DND-41 (cell line): ENCODE data around the gene GPR132.

Source experiments
- ATAC-seq: fragments of 200-7000 bp; cut with Tn5 transposase; 3 replicates; pipeline ENCODE4 v1.9.1; 2021; ENCODE audit warnings: low read depth; ENCODE audit not compliant: insufficient read depth
- DNase-seq: peaks from one replicate; pipeline ENCODE4 v3.0.0-alpha.2; 2020
- H2AFZ ChIP-seq: 2 replicates; pipeline ENCODE4 v1.6.0; 2012; ENCODE audit warnings: low read depth, low read length
- H3K27ac ChIP-seq: 2 replicates; pipeline ENCODE4 v1.5.1; 2012; ENCODE audit warnings: low read length, inconsistent platforms
- H3K27me3 ChIP-seq: fragments of 200-600 bp; sonication (generic); 2 replicates; pipeline ENCODE4 v1.6.0; 2012; ENCODE audit warnings: low read length, mild to moderate bottlenecking, inconsistent platforms; ENCODE audit not compliant: insufficient read depth, poor library complexity
- H3K36me3 ChIP-seq: 2 replicates; pipeline ENCODE4 v1.5.1; 2012; ENCODE audit warnings: low read length, inconsistent platforms; ENCODE audit not compliant: insufficient read depth
- H3K4me1 ChIP-seq: 2 replicates; pipeline ENCODE4 v1.5.1; 2012; ENCODE audit warnings: mild to moderate bottlenecking, low read length; ENCODE audit not compliant: insufficient read depth
- H3K4me2 ChIP-seq: 2 replicates; pipeline ENCODE4 v1.6.0; 2012; ENCODE audit warnings: mild to moderate bottlenecking, moderate library complexity, low read length, inconsistent platforms; ENCODE audit not compliant: insufficient read depth
- H3K4me3 ChIP-seq, 2 experiments: fragments of 200-600 bp in 1 of 2; shearing (Covaris generic) in 1 of 2; 2 replicates each; pipeline ENCODE4 v1.5.1; 2012 to 2016; ENCODE audit warnings: inconsistent platforms in 2 of 2, low read length in 2 of 2, mild to moderate bottlenecking in 2 of 2, low read depth in 1 of 2, moderate library complexity in 1 of 2
- H3K79me2 ChIP-seq: 2 replicates; pipeline ENCODE4 v1.6.0; 2012; ENCODE audit warnings: low read length, inconsistent platforms; ENCODE audit not compliant: insufficient read depth
- H3K9ac ChIP-seq: 2 replicates; pipeline ENCODE4 v1.6.0; 2012; ENCODE audit warnings: low read depth, mild to moderate bottlenecking, inconsistent platforms, low read length, moderate library complexity
- H3K9me3 ChIP-seq: 2 replicates; pipeline ENCODE4 v1.5.1; 2012; ENCODE audit warnings: low read length, moderate library complexity, mild to moderate bottlenecking, inconsistent platforms; ENCODE audit not compliant: insufficient read depth, severe bottlenecking
- H4K20me1 ChIP-seq: 2 replicates; pipeline ENCODE4 v1.6.0; 2012; ENCODE audit warnings: low read length; ENCODE audit not compliant: insufficient read depth
- CTCF ChIP-seq: IDR thresholded peaks from 2 replicates; pipeline ENCODE4 v1.5.1; 2012; ENCODE audit warnings: borderline replicate concordance, low read length, moderate library complexity, mild to moderate bottlenecking; ENCODE audit not compliant: poor library complexity, severe bottlenecking; ENCODE audit errors: extremely low read depth
- EZH2 ChIP-seq: IDR thresholded peaks from 3 replicates; pipeline ENCODE4 v1.6.1; 2012; ENCODE audit warnings: borderline replicate concordance, low read depth, mild to moderate bottlenecking, moderate library complexity, low read length, inconsistent platforms; ENCODE audit not compliant: severe bottlenecking

GPR132 gene

DNA sequence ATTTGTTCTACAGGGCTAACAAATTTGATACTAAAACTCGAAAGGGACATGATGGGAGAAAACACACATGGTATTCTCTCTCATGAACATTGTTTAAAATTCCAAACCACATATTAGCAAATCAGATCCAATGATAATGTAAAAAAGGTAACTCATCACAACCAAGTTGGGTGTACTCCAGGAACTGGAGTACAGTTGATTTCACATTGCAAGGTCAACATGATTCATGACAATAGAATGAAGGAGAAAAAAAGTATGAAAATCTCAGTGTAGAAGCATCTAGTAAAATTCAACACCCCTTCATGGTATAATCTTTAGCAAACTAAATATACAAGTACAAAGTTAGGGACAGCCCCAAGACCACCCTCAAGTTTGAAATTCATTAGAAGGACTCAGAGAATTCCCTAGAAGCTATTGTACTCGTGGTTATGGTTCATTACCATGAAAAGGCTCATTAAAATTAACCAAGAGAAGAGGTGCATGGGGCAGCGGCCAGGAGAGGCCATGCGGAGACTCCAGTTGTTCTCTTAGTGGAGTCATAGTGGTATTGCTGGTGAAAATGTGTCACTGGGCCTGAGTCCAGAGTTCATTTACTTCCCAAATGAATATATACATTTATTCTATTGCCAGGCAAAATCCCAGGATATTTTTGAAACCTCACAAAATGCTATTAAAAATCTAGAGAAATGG is 41.3 kb downstream of the GPR132 start:
- H3K27ac ChIP-seq = no peak overlapping the region
- peaks cover 16% of the 10 kb centered on the region for H3K36me3 ChIP-seq
- peaks cover 32% of the 10 kb centered on the region for H3K79me2 ChIP-seq
- H4K20me1 ChIP-seq = peaks cover 16% of the 10 kb centered on the region
- no peak for DNase-seq
- no peak overlapping the region for H3K4me3 ChIP-seq
- no peak for TF ChIP-seq CTCF
- no peak for TF ChIP-seq EZH2
- no peak overlapping the region for H2AFZ ChIP-seq
- no peaks in the 10 kb centered on the region for H3K9me3 ChIP-seq
- H3K27me3 ChIP-seq = no peaks in the 10 kb centered on the region
- H3K4me2 ChIP-seq = no peak overlapping the region
- H3K9ac ChIP-seq = no peak overlapping the region
- H3K4me1 ChIP-seq = peaks cover 19% of the 10 kb centered on the region
- no peak for ATAC-seq

GRCh38 chr14:105023144-105023543 is 42.1 kb downstream of the GPR132 start:
- no peak for ATAC-seq
- no peak overlapping the region for H3K27ac ChIP-seq
- TF ChIP-seq CTCF (no peak), EZH2 (no peak)

DNA sequence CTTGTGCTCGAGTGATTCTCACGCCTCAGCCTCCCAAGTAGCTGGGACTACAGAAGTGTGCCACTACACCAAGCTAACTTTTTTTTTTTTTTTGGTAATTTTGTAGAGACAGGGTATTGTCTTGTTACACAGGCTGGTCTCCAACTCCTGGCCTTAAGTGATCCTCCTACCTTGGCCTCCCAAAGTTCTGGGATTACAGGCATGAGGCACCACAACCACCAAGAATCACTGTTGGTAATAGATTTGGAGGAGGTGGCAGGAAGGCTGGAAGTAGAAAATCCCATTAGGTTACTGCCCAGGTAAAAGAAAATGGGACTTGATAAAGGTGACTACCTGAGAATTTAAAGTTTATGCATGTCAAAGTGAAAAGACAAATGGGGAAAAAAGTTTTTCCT is 43.0 kb downstream of the GPR132 start:
- Histone ChIP-seq H3K9ac (peak overlapping the region; percentile 92), H3K4me3 (peak overlapping the region; percentile 71 to 86; a peak in 3 of 4 replicates), H3K27ac (peak overlapping the region; percentile 88; the same call in 1 of the 2 replicates), H3K4me1 (peaks cover 34% of the 10 kb centered on the region), H3K9me3 (no peaks in the 10 kb centered on the region), H3K4me2 (peak overlapping the region; percentile 89), H3K36me3 (peaks cover 32% of the 10 kb centered on the region), H2AFZ (peak overlapping the region; percentile 86; the same call in 1 of the 2 replicates), H3K79me2 (peaks cover 48% of the 10 kb centered on the region), H4K20me1 (peaks cover 32% of the 10 kb centered on the region), H3K27me3 (no peaks in the 10 kb centered on the region)
- TF ChIP-seq EZH2 (no peak), CTCF (no peak)
- ATAC-seq = no peak
- DNase-seq = no peak

More at GRCh38 chr14:105023144-105023543, 42.1 kb downstream of the GPR132 start:
- Histone ChIP-seq H3K9me3 (no peaks in the 10 kb centered on the region), H3K79me2 (peaks cover 40% of the 10 kb centered on the region), H3K27me3 (no peaks in the 10 kb centered on the region), H3K36me3 (peaks cover 24% of the 10 kb centered on the region), H3K4me1 (peaks cover 27% of the 10 kb centered on the region), H2AFZ (no peak overlapping the region), H4K20me1 (peaks cover 24% of the 10 kb centered on the region), H3K4me3 (no peak overlapping the region), H3K9ac (no peak overlapping the region), H3K4me2 (no peak overlapping the region)
- no peak for DNase-seq
